Measurements from ENCODE around the gene CEP57. TPM values are rescaled to one million over a fixed set of nuclear protein-coding genes. Genes with fewer than 3 reads are reported as not detected.
A peak's percentile ranks its signal among the peaks of the same experiment; 100 is the strongest.

Gene CEP57
- total and polyA plus RNA-seq, 2 of the 13 experiments (the other 11 are each of a cell fraction or from before 2014, with no cell fraction given), result 34.3 to 59.4 TPM

DNA sequence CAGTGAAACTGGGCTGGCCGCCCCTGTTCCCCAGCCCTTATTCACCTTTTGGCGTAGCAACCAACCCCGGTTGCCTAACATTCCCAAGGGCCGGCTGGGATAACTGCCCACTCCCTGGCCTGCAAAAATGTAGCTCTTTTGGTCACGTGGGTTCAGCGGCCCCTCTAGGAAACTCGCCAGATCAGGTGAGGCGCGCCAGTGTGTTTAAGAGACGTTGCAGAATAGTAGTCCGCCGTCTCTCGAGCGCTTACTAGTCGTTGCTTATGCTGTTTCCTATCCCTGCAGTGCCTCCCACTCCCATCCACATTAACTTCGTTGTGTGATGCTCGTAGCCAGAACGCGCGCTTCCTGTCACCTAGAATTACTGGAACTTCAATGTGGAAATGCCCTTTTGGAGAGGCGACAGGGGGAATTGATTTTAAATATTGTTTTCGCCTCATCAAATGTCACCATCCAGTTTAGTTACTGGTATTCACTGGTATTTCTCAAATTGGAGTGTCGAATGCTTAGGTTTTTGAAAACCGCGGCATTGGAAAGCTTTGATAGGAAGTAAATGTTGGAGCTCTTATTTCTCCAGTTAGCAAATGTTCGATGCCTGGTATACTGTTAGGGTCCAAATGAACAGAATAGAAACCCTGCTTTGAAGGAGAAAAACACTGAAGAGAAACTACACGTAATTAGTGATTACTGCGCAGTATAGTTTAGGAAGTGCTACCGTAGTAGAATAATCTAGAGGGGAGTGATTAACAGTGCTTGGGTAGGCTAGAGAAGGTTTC is 823 bp downstream of the CEP57 start (continued):
- no peak for TF ChIP-seq PTBP1 (IDR thresholded peaks at IDR 0.05; ENCODE audit: low read depth, low read length, poor library complexity, severe bottlenecking)
- no peak; the same call in 1 of the 2 replicates for TF ChIP-seq NCOA1 (CRISPR knock-in tag; IDR thresholded peaks at IDR 0.05)
- TF ChIP-seq, protein P1, sequence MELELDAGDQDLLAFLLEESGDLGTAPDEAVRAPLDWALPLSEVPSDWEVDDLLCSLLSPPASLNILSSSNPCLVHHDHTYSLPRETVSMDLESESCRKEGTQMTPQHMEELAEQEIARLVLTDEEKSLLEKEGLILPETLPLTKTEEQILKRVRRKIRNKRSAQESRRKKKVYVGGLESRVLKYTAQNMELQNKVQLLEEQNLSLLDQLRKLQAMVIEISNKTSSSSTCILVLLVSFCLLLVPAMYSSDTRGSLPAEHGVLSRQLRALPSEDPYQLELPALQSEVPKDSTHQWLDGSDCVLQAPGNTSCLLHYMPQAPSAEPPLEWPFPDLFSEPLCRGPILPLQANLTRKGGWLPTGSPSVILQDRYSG (CRISPR knock-in tag; IDR thresholded peaks at IDR 0.05), result peak; percentile 87; the same call in 1 of the 2 replicates
- no peak for TF ChIP-seq SP2 (CRISPR knock-in tag; IDR thresholded peaks at IDR 0.05)
- TF ChIP-seq KAT7 (CRISPR knock-in tag; IDR thresholded peaks at IDR 0.05; ENCODE audit: borderline replicate concordance), result no peak
- no peak for TF ChIP-seq ZNF343 (CRISPR knock-in tag; IDR thresholded peaks at IDR 0.05)
- no peak for TF ChIP-seq SAFB2 (CRISPR knock-in tag; IDR thresholded peaks at IDR 0.05; ENCODE audit: borderline replicate concordance, low read depth)
- TF ChIP-seq, protein P2, sequence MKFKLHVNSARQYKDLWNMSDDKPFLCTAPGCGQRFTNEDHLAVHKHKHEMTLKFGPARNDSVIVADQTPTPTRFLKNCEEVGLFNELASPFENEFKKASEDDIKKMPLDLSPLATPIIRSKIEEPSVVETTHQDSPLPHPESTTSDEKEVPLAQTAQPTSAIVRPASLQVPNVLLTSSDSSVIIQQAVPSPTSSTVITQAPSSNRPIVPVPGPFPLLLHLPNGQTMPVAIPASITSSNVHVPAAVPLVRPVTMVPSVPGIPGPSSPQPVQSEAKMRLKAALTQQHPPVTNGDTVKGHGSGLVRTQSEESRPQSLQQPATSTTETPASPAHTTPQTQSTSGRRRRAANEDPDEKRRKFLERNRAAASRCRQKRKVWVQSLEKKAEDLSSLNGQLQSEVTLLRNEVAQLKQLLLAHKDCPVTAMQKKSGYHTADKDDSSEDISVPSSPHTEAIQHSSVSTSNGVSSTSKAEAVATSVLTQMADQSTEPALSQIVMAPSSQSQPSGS (CRISPR knock-in tag; IDR thresholded peaks at IDR 0.05), result 0 out of 2 replicates have a peak, but pooled peaks have one; percentile 2
- peak; percentile 76; the same call in 1 of the 2 replicates for TF ChIP-seq ARID2 (CRISPR knock-in tag; IDR thresholded peaks at IDR 0.05; ENCODE audit: borderline replicate concordance)
- TF ChIP-seq RFXANK (CRISPR knock-in tag; IDR thresholded peaks at IDR 0.05), result no peak
- no peak for TF ChIP-seq ZNF235 (CRISPR knock-in tag; IDR thresholded peaks at IDR 0.05; ENCODE audit: borderline replicate concordance)
- no peak; the same call in 1 of the 2 replicates for TF ChIP-seq ZFAT (CRISPR knock-in tag; conservative IDR thresholded peaks at IDR 0.05)
- peak; percentile 34 for TF ChIP-seq HDAC1 (CRISPR knock-in tag; IDR thresholded peaks at IDR 0.05)
- no peak for TF ChIP-seq GFI1 (CRISPR knock-in tag; IDR thresholded peaks at IDR 0.05; ENCODE audit: borderline replicate concordance)
- TF ChIP-seq, protein P3, sequence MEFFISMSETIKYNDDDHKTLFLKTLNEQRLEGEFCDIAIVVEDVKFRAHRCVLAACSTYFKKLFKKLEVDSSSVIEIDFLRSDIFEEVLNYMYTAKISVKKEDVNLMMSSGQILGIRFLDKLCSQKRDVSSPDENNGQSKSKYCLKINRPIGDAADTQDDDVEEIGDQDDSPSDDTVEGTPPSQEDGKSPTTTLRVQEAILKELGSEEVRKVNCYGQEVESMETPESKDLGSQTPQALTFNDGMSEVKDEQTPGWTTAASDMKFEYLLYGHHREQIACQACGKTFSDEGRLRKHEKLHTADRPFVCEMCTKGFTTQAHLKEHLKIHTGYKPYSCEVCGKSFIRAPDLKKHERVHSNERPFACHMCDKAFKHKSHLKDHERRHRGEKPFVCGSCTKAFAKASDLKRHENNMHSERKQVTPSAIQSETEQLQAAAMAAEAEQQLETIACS (CRISPR knock-in tag; IDR thresholded peaks at IDR 0.05), result 0 out of 2 replicates have a peak, but pooled peaks have one; percentile 28
- TF ChIP-seq, protein P4, sequence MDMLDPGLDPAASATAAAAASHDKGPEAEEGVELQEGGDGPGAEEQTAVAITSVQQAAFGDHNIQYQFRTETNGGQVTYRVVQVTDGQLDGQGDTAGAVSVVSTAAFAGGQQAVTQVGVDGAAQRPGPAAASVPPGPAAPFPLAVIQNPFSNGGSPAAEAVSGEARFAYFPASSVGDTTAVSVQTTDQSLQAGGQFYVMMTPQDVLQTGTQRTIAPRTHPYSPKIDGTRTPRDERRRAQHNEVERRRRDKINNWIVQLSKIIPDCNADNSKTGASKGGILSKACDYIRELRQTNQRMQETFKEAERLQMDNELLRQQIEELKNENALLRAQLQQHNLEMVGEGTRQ (IDR thresholded peaks at IDR 0.05; ENCODE audit: low read depth, low read length), result peak; percentile 81
- TF ChIP-seq, protein P4 (CRISPR knock-in tag; IDR thresholded peaks at IDR 0.05; ENCODE audit: borderline replicate concordance), result peak; percentile 82; the same call in 1 of the 2 replicates
- TF ChIP-seq CHD2 (IDR thresholded peaks at IDR 0.05; ENCODE audit: low read depth, low read length), result no peak
- TF ChIP-seq, protein P5, sequence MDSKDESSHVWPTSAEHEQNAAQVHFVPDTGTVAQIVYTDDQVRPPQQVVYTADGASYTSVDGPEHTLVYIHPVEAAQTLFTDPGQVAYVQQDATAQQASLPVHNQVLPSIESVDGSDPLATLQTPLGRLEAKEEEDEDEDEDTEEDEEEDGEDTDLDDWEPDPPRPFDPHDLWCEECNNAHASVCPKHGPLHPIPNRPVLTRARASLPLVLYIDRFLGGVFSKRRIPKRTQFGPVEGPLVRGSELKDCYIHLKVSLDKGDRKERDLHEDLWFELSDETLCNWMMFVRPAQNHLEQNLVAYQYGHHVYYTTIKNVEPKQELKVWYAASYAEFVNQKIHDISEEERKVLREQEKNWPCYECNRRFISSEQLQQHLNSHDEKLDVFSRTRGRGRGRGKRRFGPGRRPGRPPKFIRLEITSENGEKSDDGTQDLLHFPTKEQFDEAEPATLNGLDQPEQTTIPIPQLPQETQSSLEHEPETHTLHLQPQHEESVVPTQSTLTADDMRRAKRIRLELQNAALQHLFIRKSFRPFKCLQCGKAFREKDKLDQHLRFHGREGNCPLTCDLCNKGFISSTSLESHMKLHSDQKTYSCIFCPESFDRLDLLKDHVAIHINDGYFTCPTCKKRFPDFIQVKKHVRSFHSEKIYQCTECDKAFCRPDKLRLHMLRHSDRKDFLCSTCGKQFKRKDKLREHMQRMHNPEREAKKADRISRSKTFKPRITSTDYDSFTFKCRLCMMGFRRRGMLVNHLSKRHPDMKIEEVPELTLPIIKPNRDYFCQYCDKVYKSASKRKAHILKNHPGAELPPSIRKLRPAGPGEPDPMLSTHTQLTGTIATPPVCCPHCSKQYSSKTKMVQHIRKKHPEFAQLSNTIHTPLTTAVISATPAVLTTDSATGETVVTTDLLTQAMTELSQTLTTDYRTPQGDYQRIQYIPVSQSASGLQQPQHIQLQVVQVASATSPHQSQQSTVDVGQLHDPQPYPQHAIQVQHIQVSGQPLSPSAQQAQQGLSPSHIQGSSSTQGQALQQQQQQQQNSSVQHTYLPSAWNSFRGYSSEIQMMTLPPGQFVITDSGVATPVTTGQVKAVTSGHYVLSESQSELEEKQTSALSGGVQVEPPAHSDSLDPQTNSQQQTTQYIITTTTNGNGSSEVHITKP (CRISPR knock-in tag; IDR thresholded peaks at IDR 0.05; ENCODE audit: low read depth), result no peak
- no peak; the same call in 1 of the 2 replicates for TF ChIP-seq ZNF703 (CRISPR knock-in tag; IDR thresholded peaks at IDR 0.05; ENCODE audit: borderline replicate concordance)
